GM12878 (cell line): ENCODE measurements around the gene SLC4A2. TPM values are rescaled to one million over a fixed set of nuclear protein-coding genes. Genes with fewer than 3 reads are reported as not detected.
A peak's percentile ranks its signal among the peaks of the same experiment; 100 is the strongest.

Source experiments
- HCFC1 ChIP-seq: fragments of 150-350 bp; IDR thresholded peaks from 2 replicates; pipeline ENCODE4 v1.6.1; 2014; ENCODE audit warnings: low read length
- SMC3 ChIP-seq: IDR thresholded peaks from 2 replicates; pipeline ENCODE4 v1.6.1; 2011; ENCODE audit warnings: low read length, improper control_type of control experiment, borderline replicate concordance
- TCF3 ChIP-seq: IDR thresholded peaks from 2 replicates; pipeline ENCODE4 v1.6.1; 2012; ENCODE audit warnings: low read depth, mild to moderate bottlenecking, low read length, borderline replicate concordance; ENCODE audit not compliant: insufficient read depth
- ZNF622 ChIP-seq: fragments of 450-650 bp; IDR thresholded peaks from 2 replicates; pipeline ENCODE4 v1.6.1; 2017; ENCODE audit warnings: mild to moderate bottlenecking, inconsistent platforms
- polyA plus RNA-seq, 11 experiments: library from polyadenylated mRNA; depleted of rRNA in 4 of 11; unstranded in 6 of 11; stranded (reverse) in 5 of 11; fragments of >200 nt; fragmentation: Nextera tagmentation in 4 of 11; fragmentation: Illumina TruSeq in 1 of 11; extraction: Ambion mirVana in 4 of 11; extraction: Trizol in 1 of 11; gene quantifications; 1 replicate in 1 of 11; 2 replicates in 10 of 11; pipeline versions ENCODE4 v1.2.1 to v1.2.3, GENCODE V29; 2011 to 2016; ENCODE audit warnings: inconsistent platforms in 2 of 11, missing spikeins in 2 of 11, low read depth in 1 of 11
- total RNA-seq, 4 experiments: library from RNA; depleted of rRNA in 3 of 4; stranded (reverse); fragments of >200 nt in 3 of 4; fragmentation: Illumina TruSeq in 1 of 4; extraction: Trizol in 1 of 4; gene quantifications; 2 replicates each; pipeline versions ENCODE4 v1.2.1 to v1.2.3, GENCODE V29; 2013 to 2021
- TF ChIP-seq, protein P1 (sequence below): fragments of 450-650 bp; IDR thresholded peaks from 2 replicates; pipeline ENCODE4 v1.6.1; 2016; ENCODE audit warnings: mild to moderate bottlenecking
- TF ChIP-seq, protein P2 (sequence below): IDR thresholded peaks from 2 replicates; pipeline ENCODE4 v1.6.1; 2011; ENCODE audit warnings: mild to moderate bottlenecking, low read depth, low read length, moderate library complexity; ENCODE audit not compliant: insufficient replicate concordance

Gene SLC4A2
- total and polyA plus RNA-seq, 10 of the 15 experiments (the other 5 are each of a cell fraction or from before 2014, with no cell fraction given): 2.7 to 78.6 (median 30.1) TPM

DNA sequence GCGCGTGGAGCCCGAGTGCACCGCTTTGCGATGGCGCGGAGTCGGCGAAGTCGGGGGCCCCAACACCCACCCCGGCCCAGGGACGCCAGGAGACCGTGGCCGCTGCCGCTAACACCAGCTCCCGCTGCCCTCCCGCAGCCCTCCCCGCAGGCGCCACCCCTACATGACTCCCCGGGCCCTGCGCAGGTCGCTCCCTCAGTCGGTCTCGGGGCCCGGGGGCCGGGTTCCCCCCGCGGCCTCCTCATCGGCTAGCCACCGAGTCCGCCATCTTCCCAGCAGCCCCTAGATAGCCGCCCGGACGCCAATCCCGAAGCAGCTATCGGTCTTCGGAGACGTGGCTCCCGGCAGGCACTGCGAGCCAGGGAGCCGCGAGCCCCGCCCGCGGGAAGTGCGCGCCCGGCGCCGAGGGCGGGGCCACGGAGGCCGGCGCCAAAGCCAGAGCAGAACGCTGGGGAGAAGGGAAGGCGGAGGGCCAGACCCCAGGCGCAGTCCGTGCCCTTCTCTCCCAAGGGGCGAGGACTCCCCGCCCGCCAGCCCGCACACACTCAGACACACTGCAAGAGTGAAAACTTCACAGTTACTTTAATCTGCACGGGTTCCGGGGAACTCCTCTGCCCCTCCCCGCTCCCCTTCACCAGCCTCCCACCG is 21.3 kb downstream of the SLC4A2 start, which contains the start of gene FASTK (continued):
- TF ChIP-seq ZNF622: no peak; the same call in 1 of the 2 replicates
- TF ChIP-seq SMC3: no peak
- TF ChIP-seq, protein P1, sequence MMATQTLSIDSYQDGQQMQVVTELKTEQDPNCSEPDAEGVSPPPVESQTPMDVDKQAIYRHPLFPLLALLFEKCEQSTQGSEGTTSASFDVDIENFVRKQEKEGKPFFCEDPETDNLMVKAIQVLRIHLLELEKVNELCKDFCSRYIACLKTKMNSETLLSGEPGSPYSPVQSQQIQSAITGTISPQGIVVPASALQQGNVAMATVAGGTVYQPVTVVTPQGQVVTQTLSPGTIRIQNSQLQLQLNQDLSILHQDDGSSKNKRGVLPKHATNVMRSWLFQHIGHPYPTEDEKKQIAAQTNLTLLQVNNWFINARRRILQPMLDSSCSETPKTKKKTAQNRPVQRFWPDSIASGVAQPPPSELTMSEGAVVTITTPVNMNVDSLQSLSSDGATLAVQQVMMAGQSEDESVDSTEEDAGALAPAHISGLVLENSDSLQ: peak; percentile 45; the same call in 1 of the 2 replicates
- TF ChIP-seq, protein P2, sequence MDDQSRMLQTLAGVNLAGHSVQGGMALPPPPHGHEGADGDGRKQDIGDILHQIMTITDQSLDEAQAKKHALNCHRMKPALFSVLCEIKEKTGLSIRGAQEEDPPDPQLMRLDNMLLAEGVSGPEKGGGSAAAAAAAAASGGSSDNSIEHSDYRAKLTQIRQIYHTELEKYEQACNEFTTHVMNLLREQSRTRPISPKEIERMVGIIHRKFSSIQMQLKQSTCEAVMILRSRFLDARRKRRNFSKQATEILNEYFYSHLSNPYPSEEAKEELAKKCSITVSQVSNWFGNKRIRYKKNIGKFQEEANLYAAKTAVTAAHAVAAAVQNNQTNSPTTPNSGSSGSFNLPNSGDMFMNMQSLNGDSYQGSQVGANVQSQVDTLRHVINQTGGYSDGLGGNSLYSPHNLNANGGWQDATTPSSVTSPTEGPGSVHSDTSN: peak; percentile 28
- TF ChIP-seq TCF3: peak; percentile 34; the same call in 1 of the 2 replicates
- peak; percentile 70 for TF ChIP-seq HCFC1
